ENCODE results near the gene EDEM3.
"Not testable (repeated sequence)": the region's sequence is repeated elsewhere in the genome, so short reads cannot be mapped to it uniquely, and the experiment has no call there.

Gene EDEM3

GRCh38 chr1:184770181-184770979, 15.7 kb upstream of the EDEM3 start:
- DNase-seq (ENCODE audit: extremely low read depth in 1 of 2, low read depth in 1 of 2): no peak

GRCh38 chr1:184769241-184769640, 14.6 kb upstream of the EDEM3 start:
- no peak for DNase-seq (ENCODE audit: extremely low read depth in 1 of 2, low read depth in 1 of 2)

- no peak for DNase-seq (ENCODE audit: extremely low read depth in 1 of 2, low read depth in 1 of 2)
Observed at GRCh38 chr1:184768467-184768866, 13.8 kb upstream of the EDEM3 start.

GRCh38 chr1:184767591-184767990, 12.9 kb upstream of the EDEM3 start:
- no peak for DNase-seq (ENCODE audit: extremely low read depth in 1 of 2, low read depth in 1 of 2)

GRCh38 chr1:184764483-184764882, 9.8 kb upstream of the EDEM3 start:
- DNase-seq (ENCODE audit: extremely low read depth in 1 of 2, low read depth in 1 of 2): no peak

- DNase-seq (ENCODE audit: extremely low read depth in 1 of 2, low read depth in 1 of 2): not testable (repeated sequence)
Observed at GRCh38 chr1:184763520-184763919, 8.9 kb upstream of the EDEM3 start.

- DNase-seq (ENCODE audit: extremely low read depth in 1 of 2, low read depth in 1 of 2): no peak
Observed at GRCh38 chr1:184761969-184762485, 7.4 kb upstream of the EDEM3 start.

- no peak for DNase-seq (ENCODE audit: extremely low read depth in 1 of 2, low read depth in 1 of 2)
Observed at GRCh38 chr1:184759651-184760050, 5.0 kb upstream of the EDEM3 start.

- DNase-seq (ENCODE audit: extremely low read depth in 1 of 2, low read depth in 1 of 2): no peak
Observed at GRCh38 chr1:184759112-184759511, 4.5 kb upstream of the EDEM3 start.

GRCh38 chr1:184757891-184758290, 3.2 kb upstream of the EDEM3 start:
- no peak for DNase-seq (ENCODE audit: extremely low read depth in 1 of 2, low read depth in 1 of 2)

GRCh38 chr1:184757406-184757805, 2.7 kb upstream of the EDEM3 start:
- DNase-seq (ENCODE audit: extremely low read depth in 1 of 2, low read depth in 1 of 2): no peak

- peak in 1 of 2 donors; percentile 2 for DNase-seq (ENCODE audit: extremely low read depth in 1 of 2, low read depth in 1 of 2)
Observed at GRCh38 chr1:184755226-184756065, 788 bp upstream of the EDEM3 start.

- DNase-seq (ENCODE audit: extremely low read depth in 1 of 2, low read depth in 1 of 2): peak in 1 of 2 donors; percentile 14
Observed at GRCh38 chr1:184753608-184754475, 816 bp downstream of the EDEM3 start.

- DNase-seq (ENCODE audit: extremely low read depth in 1 of 2, low read depth in 1 of 2): no peak
Observed at GRCh38 chr1:184753117-184753516, 1.5 kb downstream of the EDEM3 start.

- DNase-seq (ENCODE audit: extremely low read depth in 1 of 2, low read depth in 1 of 2): no peak
Observed at GRCh38 chr1:184752656-184753055, 2.0 kb downstream of the EDEM3 start.

- no peak for DNase-seq (ENCODE audit: extremely low read depth in 1 of 2, low read depth in 1 of 2)
Observed at GRCh38 chr1:184748740-184749139, 5.9 kb downstream of the EDEM3 start.

GRCh38 chr1:184747089-184747955, 7.3 kb downstream of the EDEM3 start:
- no peak for DNase-seq (ENCODE audit: extremely low read depth in 1 of 2, low read depth in 1 of 2)

GRCh38 chr1:184745929-184746638, 8.6 kb downstream of the EDEM3 start:
- DNase-seq (ENCODE audit: extremely low read depth in 1 of 2, low read depth in 1 of 2): no peak

GRCh38 chr1:184745110-184745509, 9.5 kb downstream of the EDEM3 start:
- DNase-seq (ENCODE audit: extremely low read depth in 1 of 2, low read depth in 1 of 2): no peak
